Mesenchymal stem cell (in vitro differentiated cells and primary cell): ENCODE results near the gene CUBN.

Experiments used
- DNase-seq: peaks from one replicate; pipeline ENCODE4 v3.0.0-alpha.2; 2013
- H2AFZ ChIP-seq: one replicate; pipeline ENCODE4 v1.6.1; 2013; ENCODE audit warnings: low read depth, mild to moderate bottlenecking, control low read depth, inconsistent platforms, low read length, moderate library complexity
- H2AK5ac ChIP-seq: 2 replicates; pipeline ENCODE4 v1.6.1; 2013; ENCODE audit warnings: low read length, moderate library complexity, mild to moderate bottlenecking, inconsistent platforms; ENCODE audit not compliant: severe bottlenecking
- H2BK120ac ChIP-seq: one replicate; pipeline ENCODE4 v1.6.1; 2013; ENCODE audit warnings: low read depth, mild to moderate bottlenecking, inconsistent platforms, low read length, moderate library complexity
- H2BK12ac ChIP-seq, 2 experiments: one replicate each; pipeline ENCODE4 v1.6.1; 2013; ENCODE audit warnings: inconsistent platforms in 2 of 2, low read length in 2 of 2, mild to moderate bottlenecking in 2 of 2, moderate library complexity in 2 of 2, control low read depth in 1 of 2
- H2BK15ac ChIP-seq: one replicate; pipeline ENCODE4 v1.6.1; 2013; ENCODE audit warnings: mild to moderate bottlenecking, low read depth, inconsistent platforms; ENCODE audit not compliant: poor library complexity, severe bottlenecking
- H2BK5ac ChIP-seq: 2 replicates; pipeline ENCODE4 v1.6.1; 2013; ENCODE audit warnings: low read depth, mild to moderate bottlenecking, low read length, control low read depth, inconsistent platforms; ENCODE audit not compliant: poor library complexity, severe bottlenecking
- H3K14ac ChIP-seq, 2 experiments: one replicate each; pipeline ENCODE4 v1.6.1; 2013; ENCODE audit warnings: inconsistent platforms in 2 of 2, low read length in 2 of 2, control low read depth in 1 of 2, mild to moderate bottlenecking in 1 of 2, moderate library complexity in 1 of 2
- H3K18ac ChIP-seq, 2 experiments: one replicate each; pipeline ENCODE4 v1.6.1; 2013; ENCODE audit warnings: inconsistent platforms in 2 of 2, low read length in 2 of 2, control low read depth in 1 of 2, low read depth in 1 of 2, mild to moderate bottlenecking in 1 of 2
- H3K23ac ChIP-seq, 2 experiments: one replicate each; pipeline ENCODE4 v1.6.1; 2013; ENCODE audit warnings: inconsistent platforms in 2 of 2, low read length in 2 of 2, mild to moderate bottlenecking in 2 of 2, moderate library complexity in 2 of 2, control low read depth in 1 of 2
- H3K27ac ChIP-seq: 2 replicates; pipeline ENCODE4 v1.5.1; 2013; ENCODE audit warnings: mild to moderate bottlenecking, moderate library complexity, low read length, control low read depth, inconsistent platforms; ENCODE audit not compliant: poor library complexity, severe bottlenecking
- H3K27me3 ChIP-seq, 2 experiments: 2 replicates each; pipeline versions ENCODE4 v1.6.1 to v1.7.0; 2013; ENCODE audit warnings: low read length in 2 of 2, mild to moderate bottlenecking in 2 of 2, moderate library complexity in 2 of 2, control low read depth in 1 of 2, inconsistent platforms in 1 of 2; ENCODE audit not compliant: control insufficient read depth in 1 of 2, insufficient read depth in 1 of 2
- H3K36me3 ChIP-seq, 2 experiments: 2 replicates each; pipeline versions ENCODE4 v1.6.1 to v1.7.0; 2013; ENCODE audit warnings: low read length in 2 of 2, control low read depth in 1 of 2, inconsistent platforms in 1 of 2, low read depth in 1 of 2, mild to moderate bottlenecking in 1 of 2; ENCODE audit not compliant: insufficient read depth in 2 of 2, control insufficient read depth in 1 of 2
- H3K4ac ChIP-seq, 2 experiments: one replicate each; pipeline ENCODE4 v1.6.1; 2013; ENCODE audit warnings: inconsistent platforms in 2 of 2, low read length in 2 of 2, mild to moderate bottlenecking in 2 of 2, moderate library complexity in 2 of 2, control low read depth in 1 of 2, low read depth in 1 of 2
- H3K4me1 ChIP-seq: 2 replicates; pipeline ENCODE4 v1.6.1; 2013; ENCODE audit warnings: low read depth, low read length, control low read depth; ENCODE audit not compliant: control insufficient read depth, insufficient read depth
- H3K4me2 ChIP-seq: 2 replicates; pipeline ENCODE4 v1.6.1; 2013; ENCODE audit warnings: low read length, mild to moderate bottlenecking, inconsistent platforms; ENCODE audit not compliant: poor library complexity, severe bottlenecking
- H3K4me3 ChIP-seq, 2 experiments: 2 replicates each; pipeline versions ENCODE4 v1.5.1 to v1.7.0; 2013; ENCODE audit warnings: low read length in 2 of 2, mild to moderate bottlenecking in 2 of 2, control low read depth in 1 of 2, low read depth in 1 of 2; ENCODE audit not compliant: insufficient read depth in 1 of 2
- H3K79me1 ChIP-seq: replicated peaks from 2 replicates; pipeline ENCODE4 v1.6.1; 2013; ENCODE audit warnings: mild to moderate bottlenecking, control low read depth, low read length, inconsistent platforms; ENCODE audit not compliant: poor library complexity, severe bottlenecking
- H3K9ac ChIP-seq: 2 replicates; pipeline ENCODE4 v1.7.0; 2013; ENCODE audit warnings: mild to moderate bottlenecking, low read length, moderate library complexity
- H3K9me3 ChIP-seq: 2 replicates; pipeline ENCODE4 v1.7.0; 2013; ENCODE audit warnings: mild to moderate bottlenecking, low read length; ENCODE audit not compliant: control insufficient read depth
- H4K8ac ChIP-seq: one replicate; pipeline ENCODE4 v1.6.1; 2013; ENCODE audit warnings: inconsistent platforms, mild to moderate bottlenecking, low read length, moderate library complexity
- H4K91ac ChIP-seq: one replicate; pipeline ENCODE4 v1.6.1; 2013; ENCODE audit warnings: mild to moderate bottlenecking, low read length, inconsistent platforms
- WGBS: methylation state at CpG from one replicate; pipeline ENCODE4 v1.1.7; 2013; ENCODE audit warnings: mixed read lengths; 5-methylcytosine and 5-hydroxymethylcytosine counted together

Gene CUBN

GRCh38 chr10:17176091-17176490 lies 46.5 kb upstream of the CUBN start:
- Histone ChIP-seq H3K79me1 (peaks cover 6% of the 10 kb centered on the region), H3K27ac (no peak overlapping the region), H2AK5ac (no peak overlapping the region), H3K14ac (no peak overlapping the region), H2BK5ac (no peak overlapping the region), H3K4me3 (no peak overlapping the region), H4K8ac (no peak overlapping the region), H3K4ac (no peak overlapping the region), H3K9ac (peak overlapping the region; percentile 78), H3K4me1 (peaks cover 3% of the 10 kb centered on the region), H2BK120ac (no peak overlapping the region), H4K91ac (no peak overlapping the region), H3K9me3 (no peaks in the 10 kb centered on the region), H2BK12ac (no peak overlapping the region), H3K27me3 (no peaks in the 10 kb centered on the region), H3K18ac (no peak overlapping the region), H3K36me3 (peaks cover 3 to 4% of the 10 kb centered on the region in 2 experiments), H3K23ac (no peak overlapping the region), H2BK15ac (no peak overlapping the region), H3K4me2 (no peak overlapping the region), H2AFZ (no peak overlapping the region)
- DNase-seq = peak; percentile 19

- Histone ChIP-seq H3K23ac (no peak overlapping the region), H3K27me3 (no peaks in the 10 kb centered on the region), H3K4me3 (peak overlapping the region in 1 of 2 experiments; percentile 45), H4K91ac (no peak overlapping the region), H3K9me3 (no peaks in the 10 kb centered on the region), H2BK12ac (no peak overlapping the region), H2AK5ac (peak overlapping the region; percentile 78), H2AFZ (no peak overlapping the region), H3K36me3 (peaks cover 5 to 6% of the 10 kb centered on the region in 2 experiments), H3K9ac (peak overlapping the region; percentile 78), H2BK5ac (peak overlapping the region; percentile 70), H3K14ac (peak overlapping the region in 1 of 2 experiments; percentile 55), H3K4ac (peak overlapping the region in 1 of 2 experiments; percentile 58), H3K4me2 (no peak overlapping the region), H2BK120ac (peak overlapping the region; percentile 61), H3K4me1 (peaks cover 3% of the 10 kb centered on the region), H4K8ac (peak overlapping the region; percentile 77), H2BK15ac (no peak overlapping the region), H3K18ac (peak overlapping the region in 1 of 2 experiments; percentile 66), H3K79me1 (peaks cover 3% of the 10 kb centered on the region), H3K27ac (peak overlapping the region; percentile 87)
- 70% methylated on average over 3 of the region's 4 CpGs for WGBS
- DNase-seq = peak; percentile 34
Observed at GRCh38 chr10:17175551-17175950, 45.9 kb upstream of the CUBN start.

GRCh38 chr10:17174626-17175025 lies 45.0 kb upstream of the CUBN start:
- Histone ChIP-seq H3K18ac (no peak overlapping the region), H2BK120ac (no peak overlapping the region), H3K36me3 (peaks cover 5 to 6% of the 10 kb centered on the region in 2 experiments), H2BK15ac (no peak overlapping the region), H2BK5ac (no peak overlapping the region), H3K4ac (no peak overlapping the region), H3K14ac (no peak overlapping the region), H3K9ac (peak overlapping the region; percentile 78), H2BK12ac (no peak overlapping the region), H3K4me3 (no peak overlapping the region), H4K91ac (no peak overlapping the region), H3K27me3 (no peaks in the 10 kb centered on the region), H3K27ac (peak overlapping the region; percentile 72), H3K23ac (no peak overlapping the region), H4K8ac (no peak overlapping the region), H3K79me1 (peaks cover 3% of the 10 kb centered on the region), H2AK5ac (no peak overlapping the region), H2AFZ (no peak overlapping the region), H3K4me1 (peaks cover 3% of the 10 kb centered on the region), H3K4me2 (peak overlapping the region; percentile 22), H3K9me3 (no peaks in the 10 kb centered on the region)
- no peak for DNase-seq

GRCh38 chr10:17171141-17171641 lies 41.6 kb upstream of the CUBN start:
- H2AK5ac ChIP-seq = peak overlapping the region; percentile 49
- no peaks in the 10 kb centered on the region for H3K79me1 ChIP-seq
- H3K27me3 ChIP-seq = no peaks in the 10 kb centered on the region
- H2AFZ ChIP-seq = no peak overlapping the region
- H3K4me3 ChIP-seq = no peak overlapping the region
- H3K4me2 ChIP-seq = no peak overlapping the region
- no peak overlapping the region for H3K4ac ChIP-seq
- H2BK15ac ChIP-seq = no peak overlapping the region
- H4K8ac ChIP-seq = peak overlapping the region; percentile 7
- no peaks in the 10 kb centered on the region for H3K9me3 ChIP-seq
- peaks cover 1% of the 10 kb centered on the region for H3K4me1 ChIP-seq
- peak overlapping the region in 1 of 2 experiments; percentile 39 for H2BK12ac ChIP-seq
- H4K91ac ChIP-seq = no peak overlapping the region
- no peak overlapping the region for H3K9ac ChIP-seq
- 76% methylated on average over 4 of the region's 4 CpGs for WGBS
- H3K14ac ChIP-seq = no peak overlapping the region
- no peak overlapping the region for H3K23ac ChIP-seq
- no peak for DNase-seq
- peaks cover 5 to 12% of the 10 kb centered on the region in 2 experiments for H3K36me3 ChIP-seq
- H3K27ac ChIP-seq = no peak overlapping the region
- H3K18ac ChIP-seq = peak overlapping the region in 1 of 2 experiments; percentile 57
- no peak overlapping the region for H2BK120ac ChIP-seq
- H2BK5ac ChIP-seq = no peak overlapping the region
